ENCODE measurements around the gene FARP1. TPM values are rescaled to one million over a fixed set of nuclear protein-coding genes. Genes with fewer than 3 reads are reported as not detected.

Gene FARP1
- total and polyA plus RNA-seq, 2 of the 13 experiments (the other 11 are each of a cell fraction or from before 2014, with no cell fraction given): 70.6 to 126 TPM

- TF ChIP-seq CREB1 (IDR thresholded peaks at IDR 0.05) (no peak), CREB1 (CRISPR knock-in tag; IDR thresholded peaks at IDR 0.05) (peak; percentile 32; the same call in 1 of the 2 replicates), POLR2A (IDR thresholded peaks at IDR 0.05; ENCODE audit: insufficient read depth in 1 of 2, low read depth in 2 of 2, low read length in 2 of 2) (peak in 1 of 2 experiments; percentile 55; a peak in 2 of 4 replicates), ZMYM4 (CRISPR knock-in tag; IDR thresholded peaks at IDR 0.05) (peak; percentile 46; the same call in 1 of the 2 replicates), SP5 (CRISPR knock-in tag; IDR thresholded peaks at IDR 0.05; ENCODE audit: borderline replicate concordance, low read depth) (peak; percentile 91), ZNF709 (CRISPR knock-in tag; IDR thresholded peaks at IDR 0.05) (peak; percentile 55; the same call in 1 of the 2 replicates), SOX13 (IDR thresholded peaks at IDR 0.05) (no peak), SOX13 (CRISPR knock-in tag; conservative IDR thresholded peaks at IDR 0.05 in 1 of 2, IDR thresholded peaks at IDR 0.05 in 1 of 2) (peak in 1 of 2 experiments; percentile 62; a peak in 2 of 4 replicates), ZMAT5 (CRISPR knock-in tag; IDR thresholded peaks at IDR 0.05; ENCODE audit: borderline replicate concordance, low read depth) (no peak), ZNF337 (CRISPR knock-in tag; IDR thresholded peaks at IDR 0.05; ENCODE audit: borderline replicate concordance, low read depth) (0 out of 2 replicates have a peak, but pooled peaks have one; percentile 36), FOXA3 (CRISPR knock-in tag; IDR thresholded peaks at IDR 0.05) (peak; percentile 58), MTERF4 (CRISPR knock-in tag; IDR thresholded peaks at IDR 0.05) (0 out of 2 replicates have a peak, but pooled peaks have one; percentile 33), ZNF143 (CRISPR knock-in tag; IDR thresholded peaks at IDR 0.05) (no peak), TAF1 (CRISPR knock-in tag; IDR thresholded peaks at IDR 0.05) (no peak), ZNF263 (CRISPR knock-in tag; IDR thresholded peaks at IDR 0.05) (peak; percentile 75), PAXIP1 (CRISPR knock-in tag; conservative IDR thresholded peaks at IDR 0.05) (peak; percentile 66), TEAD3 (CRISPR knock-in tag; optimal IDR thresholded peaks at IDR 0.05; ENCODE audit: borderline replicate concordance) (peak; percentile 73), CHCHD3 (CRISPR knock-in tag; IDR thresholded peaks at IDR 0.05) (no peak), THAP11 (CRISPR knock-in tag; IDR thresholded peaks at IDR 0.05) (no peak), ZGPAT (CRISPR knock-in tag; IDR thresholded peaks at IDR 0.05) (peak; percentile 26; the same call in 1 of the 2 replicates), ASH2L (IDR thresholded peaks at IDR 0.05; ENCODE audit: insufficient read length, low read depth, low read length) (no peak), SOX5 (CRISPR knock-in tag; IDR thresholded peaks at IDR 0.05; ENCODE audit: borderline replicate concordance) (peak; percentile 77; the same call in 1 of the 2 replicates)
Measured at GRCh38 chr13:98105929-98106336, 37.0 kb upstream of the FARP1 start (continued).

Data from HepG2 (cell line).